Measurements from ENCODE around the gene FRMD4A.

FRMD4A gene

DNA sequence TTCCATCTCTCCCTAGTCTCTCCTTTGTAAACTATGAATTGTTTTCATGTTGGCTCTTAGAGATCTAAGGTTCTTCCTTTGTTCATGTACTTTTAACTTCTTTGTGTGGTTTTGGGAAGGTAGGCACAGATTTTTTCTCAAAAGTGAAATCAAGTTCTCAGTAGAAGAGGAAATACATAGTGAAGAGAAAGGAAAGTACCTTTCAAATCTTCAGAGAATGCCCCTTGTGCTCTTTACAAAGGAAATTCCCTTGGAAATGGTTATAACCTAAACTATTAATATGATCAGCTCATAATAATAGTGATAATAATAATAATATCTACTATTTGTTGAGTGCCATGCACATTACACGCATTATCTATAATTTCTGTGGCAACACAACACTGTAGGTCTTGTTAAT, 425.4 kb downstream of the FRMD4A start:
- Histone ChIP-seq H3F3A (ENCODE audit: insufficient read depth) (no peaks in the 10 kb centered on the region), H3K27ac (ENCODE audit: low read depth, low read length) (no peak overlapping the region), H3K9me2 (replicated peaks; ENCODE audit: insufficient read depth, low read length) (no peaks in the 10 kb centered on the region)

DNA sequence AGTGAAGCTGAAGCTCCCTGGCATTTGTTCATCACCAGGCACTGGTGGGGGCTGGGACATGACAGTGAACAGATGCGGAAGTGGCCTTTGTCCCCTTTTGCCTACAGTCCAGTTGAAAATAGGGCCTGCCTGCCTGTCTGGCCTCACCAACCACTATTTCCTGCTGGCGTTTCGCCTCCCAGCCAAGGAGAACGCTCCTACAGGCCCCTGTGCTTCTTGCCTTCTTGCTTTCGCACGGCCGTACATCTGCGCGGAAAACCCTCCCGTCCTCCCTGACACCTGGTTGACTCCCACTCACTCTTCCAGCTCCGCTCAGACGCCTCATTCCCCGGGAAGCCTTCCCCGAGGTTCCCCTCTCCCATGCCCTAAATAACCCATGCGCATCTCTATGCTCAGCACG, 426.7 kb downstream of the FRMD4A start:
- Histone ChIP-seq H3K9ac (ENCODE audit: low read length) (no peak overlapping the region), H3K79me2 (ENCODE audit: insufficient read depth, low read length) (no peaks in the 10 kb centered on the region), H3K9me3 (ENCODE audit: insufficient read depth, low read length) (no peaks in the 10 kb centered on the region), H3K27ac (ENCODE audit: low read depth, low read length) (no peak overlapping the region), H3K4me3 (ENCODE audit: insufficient read depth, low read length, poor library complexity, severe bottlenecking) (no peak overlapping the region), H4K20me1 (ENCODE audit: low read depth, low read length) (no peaks in the 10 kb centered on the region), H3K36me3 (ENCODE audit: low read length) (no peaks in the 10 kb centered on the region), H3K4me2 (ENCODE audit: low read depth, low read length, poor library complexity, severe bottlenecking) (no peak overlapping the region), H3K9me2 (replicated peaks; ENCODE audit: insufficient read depth, low read length) (no peaks in the 10 kb centered on the region), H2AFZ (ENCODE audit: low read depth, low read length, severe bottlenecking) (no peak overlapping the region), H3K27me3 (ENCODE audit: low read length) (no peaks in the 10 kb centered on the region), H3F3A (ENCODE audit: insufficient read depth) (no peaks in the 10 kb centered on the region)
- TF ChIP-seq EZH2phosphoT487 (conservative IDR thresholded peaks at IDR 0.05; ENCODE audit: low read length): no peak
- TF ChIP-seq, protein P1, sequence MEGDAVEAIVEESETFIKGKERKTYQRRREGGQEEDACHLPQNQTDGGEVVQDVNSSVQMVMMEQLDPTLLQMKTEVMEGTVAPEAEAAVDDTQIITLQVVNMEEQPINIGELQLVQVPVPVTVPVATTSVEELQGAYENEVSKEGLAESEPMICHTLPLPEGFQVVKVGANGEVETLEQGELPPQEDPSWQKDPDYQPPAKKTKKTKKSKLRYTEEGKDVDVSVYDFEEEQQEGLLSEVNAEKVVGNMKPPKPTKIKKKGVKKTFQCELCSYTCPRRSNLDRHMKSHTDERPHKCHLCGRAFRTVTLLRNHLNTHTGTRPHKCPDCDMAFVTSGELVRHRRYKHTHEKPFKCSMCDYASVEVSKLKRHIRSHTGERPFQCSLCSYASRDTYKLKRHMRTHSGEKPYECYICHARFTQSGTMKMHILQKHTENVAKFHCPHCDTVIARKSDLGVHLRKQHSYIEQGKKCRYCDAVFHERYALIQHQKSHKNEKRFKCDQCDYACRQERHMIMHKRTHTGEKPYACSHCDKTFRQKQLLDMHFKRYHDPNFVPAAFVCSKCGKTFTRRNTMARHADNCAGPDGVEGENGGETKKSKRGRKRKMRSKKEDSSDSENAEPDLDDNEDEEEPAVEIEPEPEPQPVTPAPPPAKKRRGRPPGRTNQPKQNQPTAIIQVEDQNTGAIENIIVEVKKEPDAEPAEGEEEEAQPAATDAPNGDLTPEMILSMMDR (IDR thresholded peaks at IDR 0.05; ENCODE audit: insufficient read depth, low read length, poor library complexity, severe bottlenecking): no peak

More for the DNA sequence above, 425.4 kb downstream of the FRMD4A start:
- no peaks in the 10 kb centered on the region for H3K9me3 ChIP-seq (ENCODE audit: insufficient read depth, low read length)
- H3K27me3 ChIP-seq (ENCODE audit: low read length): no peaks in the 10 kb centered on the region
- H4K20me1 ChIP-seq (ENCODE audit: low read depth, low read length): no peaks in the 10 kb centered on the region
- no peaks in the 10 kb centered on the region for H3K36me3 ChIP-seq (ENCODE audit: low read length)
- no peak overlapping the region for H3K4me3 ChIP-seq (ENCODE audit: insufficient read depth, low read length, poor library complexity, severe bottlenecking)
- H2AFZ ChIP-seq (ENCODE audit: low read depth, low read length, severe bottlenecking): no peak overlapping the region
- H3K9ac ChIP-seq (ENCODE audit: low read length): no peak overlapping the region
- H3K4me2 ChIP-seq (ENCODE audit: low read depth, low read length, poor library complexity, severe bottlenecking): no peak overlapping the region
- TF ChIP-seq, protein P1 (IDR thresholded peaks at IDR 0.05; ENCODE audit: insufficient read depth, low read length, poor library complexity, severe bottlenecking): no peak
- no peak for TF ChIP-seq EZH2phosphoT487 (conservative IDR thresholded peaks at IDR 0.05; ENCODE audit: low read length)
- H3K79me2 ChIP-seq (ENCODE audit: insufficient read depth, low read length): no peaks in the 10 kb centered on the region

DNA sequence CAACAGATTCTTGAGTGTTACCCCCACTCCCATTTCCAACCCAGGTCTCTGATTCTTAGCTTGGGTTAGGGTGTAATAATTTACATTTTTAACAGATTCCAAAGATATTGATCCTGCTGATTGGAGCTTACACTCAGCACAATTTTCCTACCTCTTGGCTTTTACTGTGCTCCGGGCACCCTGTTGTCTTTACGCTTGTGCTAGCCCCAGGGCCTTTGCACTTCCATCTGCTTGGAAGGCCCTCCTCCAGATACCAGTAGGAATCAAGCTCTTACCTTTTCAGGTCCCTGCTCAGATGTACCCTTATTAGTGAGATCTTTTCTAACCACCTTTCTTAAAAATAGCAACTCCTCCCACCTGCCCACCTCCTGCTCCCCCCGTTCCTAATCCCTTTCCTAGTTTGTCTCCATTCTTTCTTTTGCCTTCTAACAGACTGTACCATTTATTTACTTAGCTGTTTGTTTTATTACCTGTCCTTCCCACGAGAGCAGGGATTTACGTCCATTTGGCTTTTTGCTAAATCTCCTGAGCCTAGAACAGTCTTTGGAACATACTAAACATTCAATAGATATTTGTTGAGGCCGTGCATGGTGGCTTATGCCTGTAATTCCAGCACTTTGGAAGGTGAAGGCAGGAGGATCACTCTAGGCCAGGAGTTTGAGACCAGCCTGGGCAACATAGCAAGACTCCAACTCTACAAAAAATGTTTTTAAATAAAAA, 427.7 kb downstream of the FRMD4A start:
- Histone ChIP-seq H3K4me2 (ENCODE audit: low read depth, low read length, poor library complexity, severe bottlenecking) (no peak overlapping the region), H3K9me3 (ENCODE audit: insufficient read depth, low read length) (no peaks in the 10 kb centered on the region), H3K9ac (ENCODE audit: low read length) (no peak overlapping the region), H3K27ac (ENCODE audit: low read depth, low read length) (no peak overlapping the region), H3K36me3 (ENCODE audit: low read length) (no peaks in the 10 kb centered on the region), H3K27me3 (ENCODE audit: low read length) (no peaks in the 10 kb centered on the region), H2AFZ (ENCODE audit: low read depth, low read length, severe bottlenecking) (no peak overlapping the region), H3F3A (ENCODE audit: insufficient read depth) (no peaks in the 10 kb centered on the region), H3K4me3 (ENCODE audit: insufficient read depth, low read length, poor library complexity, severe bottlenecking) (no peak overlapping the region), H3K79me2 (ENCODE audit: insufficient read depth, low read length) (no peaks in the 10 kb centered on the region), H3K9me2 (replicated peaks; ENCODE audit: insufficient read depth, low read length) (no peaks in the 10 kb centered on the region), H4K20me1 (ENCODE audit: low read depth, low read length) (no peaks in the 10 kb centered on the region)
- no peak for TF ChIP-seq EZH2phosphoT487 (conservative IDR thresholded peaks at IDR 0.05; ENCODE audit: low read length)
- TF ChIP-seq, protein P1 (IDR thresholded peaks at IDR 0.05; ENCODE audit: insufficient read depth, low read length, poor library complexity, severe bottlenecking): no peak

Data from SU-DHL-6 (cell line).